GM12878 (cell line): ENCODE results near the gene RASD1. TPM values are rescaled to one million over a fixed set of nuclear protein-coding genes. Genes with fewer than 3 reads are reported as not detected.

Experiments
- ATAC-seq: fragments of 200-7000 bp; cut with Tn5 transposase; 3 replicates; pipeline ENCODE4 v1.9.1; 2020; ENCODE audit warnings: mild to moderate bottlenecking, moderate library complexity
- BruUV-seq: library from RNA; stranded (reverse); fragments of 400-500 nt; replicated peaks from 2 replicates; lab custom pipeline; 2021; lab: Mats Ljungman, UMichigan
- CTCF ChIA-PET: fragments of 300-600 bp; sonication (Branson Sonifier 250); formaldehyde crosslinking; extraction: SDS; loops from one replicate; lab custom pipeline; 2021; ENCODE audit warnings: inconsistent platforms; lab: Yijun Ruan, JAX
- POLR2A ChIA-PET: fragments of 350-600 bp; formaldehyde crosslinking; extraction: SDS; loops from one replicate; lab custom pipeline; 2021; ENCODE audit warnings: inconsistent platforms; lab: Charles Lee
- RAD21 ChIA-PET: fragments of 300-600 bp; sonication (Branson Sonifier 250); formaldehyde crosslinking; loops from one replicate; lab custom pipeline; 2023; ENCODE audit warnings: antibody characterized with exemption; ENCODE audit not compliant: unreplicated experiment; lab: Charles Lee
- SMC1A ChIA-PET: fragments of 300-600 bp; sonication (Branson Sonifier 250); formaldehyde crosslinking; loops from one replicate; lab custom pipeline; 2023; ENCODE audit not compliant: unreplicated experiment, uncharacterized antibody; lab: Charles Lee
- DNase-seq: peaks from one replicate; pipeline ENCODE4 v3.0.0-alpha.2; 2011; ENCODE audit warnings: low read depth, low spot score
- FAIRE-seq: peaks from 3 replicates; lab custom pipeline; 2011; peaks lifted over from hg19 to GRCh38; lab: Jason Lieb, UNC
- H2AFZ ChIP-seq: 2 replicates; pipeline ENCODE4 v1.6.0; 2011; ENCODE audit warnings: low read depth, low read length, control low read depth; ENCODE audit not compliant: control insufficient read depth
- H3K27ac ChIP-seq: 2 replicates; pipeline ENCODE4 v1.5.1; 2011; ENCODE audit warnings: control low read depth; ENCODE audit not compliant: control insufficient read depth, insufficient read depth
- H3K27me3 ChIP-seq, 2 experiments: replicated peaks in 1 of 2; 2 replicates each; pipeline versions ENCODE4 v1.6.0 to v1.6.1; 2011; ENCODE audit warnings: low read length in 1 of 2; ENCODE audit not compliant: control insufficient read depth in 2 of 2, insufficient read depth in 2 of 2
- H3K36me3 ChIP-seq, 2 experiments: 2 replicates each; pipeline ENCODE4 v1.5.1; 2011; ENCODE audit warnings: low read length in 1 of 2; ENCODE audit not compliant: control insufficient read depth in 2 of 2, insufficient read depth in 2 of 2
- H3K4me1 ChIP-seq: 2 replicates; pipeline ENCODE4 v1.6.1; 2011; ENCODE audit warnings: mild to moderate bottlenecking, low read length, moderate library complexity, mixed read lengths; ENCODE audit not compliant: control insufficient read depth, insufficient read depth
- H3K4me2 ChIP-seq: 2 replicates; pipeline ENCODE4 v1.6.0; 2011; ENCODE audit warnings: control low read depth; ENCODE audit not compliant: control insufficient read depth, insufficient read depth
- H3K4me3 ChIP-seq: fragments of 200-600 bp; sonication (generic); 2 replicates; pipeline ENCODE4 v1.5.1; 2016
- H3K79me2 ChIP-seq: 2 replicates; pipeline ENCODE4 v1.6.0; 2011; ENCODE audit warnings: low read length; ENCODE audit not compliant: control insufficient read depth, insufficient read depth
- H3K9ac ChIP-seq: 2 replicates; pipeline ENCODE4 v1.8.0; 2011; ENCODE audit warnings: low read length, control low read depth, mixed read lengths; ENCODE audit not compliant: control insufficient read depth, insufficient read depth
- H3K9me3 ChIP-seq: replicated peaks from 3 replicates; pipeline ENCODE4 v1.5.1; 2011; ENCODE audit warnings: mild to moderate bottlenecking, low read length; ENCODE audit not compliant: control insufficient read depth, insufficient read depth
- H4K20me1 ChIP-seq: 2 replicates; pipeline ENCODE4 v1.6.0; 2011; ENCODE audit not compliant: control insufficient read depth, insufficient read depth
- ATF3 ChIP-seq: IDR thresholded peaks from 2 replicates; pipeline ENCODE4 v1.6.1; 2011; ENCODE audit warnings: low read depth, mild to moderate bottlenecking, low read length, moderate library complexity, borderline replicate concordance; ENCODE audit errors: extremely low read depth
- HCFC1 ChIP-seq: fragments of 150-350 bp; IDR thresholded peaks from 2 replicates; pipeline ENCODE4 v1.6.1; 2014; ENCODE audit warnings: low read length
- MLLT1 ChIP-seq: fragments of 450-650 bp; IDR thresholded peaks from 2 replicates; pipeline ENCODE4 v1.6.1; 2016; ENCODE audit warnings: mild to moderate bottlenecking
- PAX8 ChIP-seq: fragments of 450-650 bp; IDR thresholded peaks from 2 replicates; pipeline ENCODE4 v1.6.1; 2017; ENCODE audit warnings: mild to moderate bottlenecking, moderate library complexity
- PML ChIP-seq: IDR thresholded peaks from 2 replicates; pipeline ENCODE4 v1.6.1; 2012; ENCODE audit warnings: low read length, inconsistent platforms
- RELA ChIP-seq: fragments of 450-650 bp; IDR thresholded peaks from 2 replicates; pipeline ENCODE4 v1.8.0; 2014; ENCODE audit warnings: borderline replicate concordance; ENCODE audit not compliant: partially characterized antibody
- SKIL ChIP-seq: fragments of 450-650 bp; IDR thresholded peaks from 2 replicates; pipeline ENCODE4 v1.6.1; 2017; ENCODE audit warnings: mild to moderate bottlenecking, low read depth, inconsistent platforms; ENCODE audit not compliant: poor library complexity, severe bottlenecking
- USF2 ChIP-seq: IDR thresholded peaks from 2 replicates; pipeline ENCODE4 v1.6.1; 2011; ENCODE audit warnings: low read depth, low read length, improper control_type of control experiment, borderline replicate concordance
- WGBS: methylation state at CpG from one replicate; pipeline ENCODE4 v1.1.6; 2016; ENCODE audit warnings: low lambda C conversion rate; ENCODE audit not compliant: insufficient replicate concordance, insufficient coverage; ENCODE audit errors: missing lambda C conversion rate; 5-methylcytosine and 5-hydroxymethylcytosine counted together
- in situ Hi-C: fragments of 300-500 bp; cut with MboI; formaldehyde crosslinking; loops from 9 replicates; pipeline ENCODE4 v1.14.3; 2018; ENCODE audit warnings: mixed read lengths
- intact Hi-C: fragments of 100-400 bp; cut with micrococcal nuclease; formaldehyde crosslinking; loops from one replicate; pipeline ENCODE4 v1.14.2; 2022; ENCODE audit not compliant: unreplicated experiment
- polyA plus RNA-seq, 11 experiments: library from polyadenylated mRNA; depleted of rRNA in 4 of 11; unstranded in 6 of 11; stranded (reverse) in 5 of 11; fragments of >200 nt; fragmentation: Nextera tagmentation in 4 of 11; fragmentation: Illumina TruSeq in 1 of 11; extraction: Ambion mirVana in 4 of 11; extraction: Trizol in 1 of 11; gene quantifications; 1 replicate in 1 of 11; 2 replicates in 10 of 11; pipeline versions ENCODE4 v1.2.1 to v1.2.3, GENCODE V29; 2011 to 2016; ENCODE audit warnings: inconsistent platforms in 2 of 11, missing spikeins in 2 of 11, low read depth in 1 of 11
- total RNA-seq, 4 experiments: library from RNA; depleted of rRNA in 3 of 4; stranded (reverse); fragments of >200 nt in 3 of 4; fragmentation: Illumina TruSeq in 1 of 4; extraction: Trizol in 1 of 4; gene quantifications; 2 replicates each; pipeline versions ENCODE4 v1.2.1 to v1.2.3, GENCODE V29; 2013 to 2021
- TF ChIP-seq, protein P1 (sequence below): IDR thresholded peaks from 2 replicates; pipeline ENCODE4 v1.6.1; 2012; ENCODE audit warnings: low read depth, low read length, improper control_type of control experiment

RASD1 gene
- total and polyA plus RNA-seq, 10 of the 15 experiments (the other 5 are each of a cell fraction or from before 2014, with no cell fraction given) = 0.14 to 0.33 TPM; not detected in 8

DNA sequence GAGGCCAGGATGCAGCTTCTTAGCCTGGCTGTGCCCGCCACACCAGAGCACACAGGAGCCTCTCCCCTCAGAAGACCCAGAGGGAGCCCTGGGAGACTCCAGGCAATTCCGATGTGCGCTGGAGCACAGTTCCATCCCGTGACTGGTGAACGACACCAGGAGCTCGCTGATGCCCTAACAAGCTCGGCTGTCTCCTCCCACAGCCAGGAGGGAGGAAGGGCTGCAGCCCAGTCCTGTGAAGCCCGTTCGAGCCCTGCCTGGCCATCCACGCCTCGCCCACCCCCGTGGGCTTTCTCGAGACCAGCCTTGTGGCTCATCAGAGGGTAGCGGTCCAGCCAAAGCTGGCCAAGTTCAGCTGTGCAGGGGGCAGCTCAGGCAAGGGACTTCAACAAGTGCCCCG is 21.8 kb upstream of the RASD1 start:
- Histone ChIP-seq H3K27me3 (no peaks in the 10 kb centered on the region), H3K27ac (no peak overlapping the region), H3K4me1 (no peaks in the 10 kb centered on the region), H3K9me3 (no peaks in the 10 kb centered on the region), H3K4me3 (no peak overlapping the region)
- DNase-seq (no peak), FAIRE-seq (no peak)
- intact Hi-C loops = no loop called here
- CTCF ChIA-PET = interaction anchor here (0.6 kb wide), 1 partner anchor 550 kb away, joined by 4 read pairs; no protein-coding TSS in a partner anchor
- TF ChIP-seq ATF3 = no peak
- no peak for TF ChIP-seq RELA
- TF ChIP-seq, all 136 proteins: peak for 0
- H4K20me1 ChIP-seq = no peaks in the 10 kb centered on the region
- H3K36me3 ChIP-seq = no peaks in the 10 kb centered on the region
- no peak overlapping the region for H3K4me2 ChIP-seq
- no TSS peak for BruUV-seq
- H3K79me2 ChIP-seq = no peaks in the 10 kb centered on the region
- ChIA-PET POLR2A (interaction anchor here (0.6 kb wide), 1 partner anchor 125 kb away, joined by 3 read pairs; no protein-coding TSS in a partner anchor), RAD21 (no interaction called here), SMC1A (no interaction called here)
- no peak for ATAC-seq
- no peak overlapping the region for H2AFZ ChIP-seq
- in situ Hi-C loops = no loop called here
- no peak overlapping the region for H3K9ac ChIP-seq
- WGBS = 77% methylated on average over 9 of the region's 15 CpGs

- POLR2A ChIA-PET = no interaction called here
- SMC1A ChIA-PET = no interaction called here
- no peaks in the 10 kb centered on the region for H3K4me1 ChIP-seq
- H3K9me3 ChIP-seq = no peaks in the 10 kb centered on the region
- no peak for ATAC-seq
- H3K79me2 ChIP-seq = no peaks in the 10 kb centered on the region
- RAD21 ChIA-PET = no interaction called here
- CTCF ChIA-PET = interaction anchor here (1.4 kb wide), 1 partner anchor 52 kb away, joined by 3 read pairs; no protein-coding TSS in a partner anchor
- in situ Hi-C loops = no loop called here
- no peak overlapping the region for H3K4me3 ChIP-seq
- no peak overlapping the region for H3K27ac ChIP-seq
- DNase-seq = no peak
- no peaks in the 10 kb centered on the region for H3K27me3 ChIP-seq
- BruUV-seq = no TSS peak
- H3K4me2 ChIP-seq = no peak overlapping the region
- FAIRE-seq = no peak
- no peaks in the 10 kb centered on the region for H4K20me1 ChIP-seq
- H3K36me3 ChIP-seq = no peaks in the 10 kb centered on the region
- no peak overlapping the region for H2AFZ ChIP-seq
- WGBS = 73% methylated on average over 14 of the region's 14 CpGs
- intact Hi-C loops = no loop called here
- no peak overlapping the region for H3K9ac ChIP-seq
- no peak for TF ChIP-seq PAX8
- no peak for TF ChIP-seq HCFC1
- TF ChIP-seq USF2 = no peak
- TF ChIP-seq PML = no peak
- TF ChIP-seq, protein P1, sequence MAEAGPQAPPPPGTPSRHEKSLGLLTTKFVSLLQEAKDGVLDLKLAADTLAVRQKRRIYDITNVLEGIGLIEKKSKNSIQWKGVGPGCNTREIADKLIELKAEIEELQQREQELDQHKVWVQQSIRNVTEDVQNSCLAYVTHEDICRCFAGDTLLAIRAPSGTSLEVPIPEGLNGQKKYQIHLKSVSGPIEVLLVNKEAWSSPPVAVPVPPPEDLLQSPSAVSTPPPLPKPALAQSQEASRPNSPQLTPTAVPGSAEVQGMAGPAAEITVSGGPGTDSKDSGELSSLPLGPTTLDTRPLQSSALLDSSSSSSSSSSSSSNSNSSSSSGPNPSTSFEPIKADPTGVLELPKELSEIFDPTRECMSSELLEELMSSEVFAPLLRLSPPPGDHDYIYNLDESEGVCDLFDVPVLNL = no peak
- no peak for TF ChIP-seq SKIL
- TF ChIP-seq MLLT1 = no peak
These were observed 20.9 kb upstream of the RASD1 start for GRCh38 chr17:17516941-17517720.
